Smooth muscle cell (in vitro differentiated cells): ENCODE results near the gene PHACTR1. TPM values are rescaled to one million over a fixed set of nuclear protein-coding genes. Genes with fewer than 3 reads are reported as not detected.
A peak's percentile ranks its signal among the peaks of the same experiment; 100 is the strongest.

Experiments
- DNase-seq: peaks from one replicate; lab custom pipeline; 2025; ENCODE audit not compliant: unreplicated experiment; lab: John Stamatoyannopoulos, UW
- H2AFZ ChIP-seq: fragments of 200-600 bp; sonication (generic); 2 replicates; pipeline ENCODE4 v1.6.0; 2016; ENCODE audit warnings: antibody characterized with exemption, low read depth, mild to moderate bottlenecking
- H3F3A ChIP-seq: fragments of 200-600 bp; sonication (generic); 2 replicates; pipeline ENCODE4 v1.6.0; 2017; ENCODE audit warnings: antibody characterized with exemption, low read depth
- H3K27ac ChIP-seq: fragments of 200-600 bp; sonication (generic); 2 replicates; pipeline ENCODE4 v1.5.1; 2016; ENCODE audit warnings: low read depth, mild to moderate bottlenecking
- H3K27me3 ChIP-seq: fragments of 200-600 bp; sonication (generic); 2 replicates; pipeline ENCODE4 v1.6.1; 2016; ENCODE audit warnings: low read depth, mild to moderate bottlenecking
- H3K36me3 ChIP-seq: fragments of 200-600 bp; sonication (generic); 2 replicates; pipeline ENCODE4 v1.5.1; 2016; ENCODE audit warnings: low read depth
- H3K4me1 ChIP-seq: fragments of 200-600 bp; sonication (generic); 2 replicates; pipeline ENCODE4 v1.5.1; 2016; ENCODE audit warnings: low read depth
- H3K4me2 ChIP-seq: fragments of 200-600 bp; sonication (generic); 2 replicates; pipeline ENCODE4 v1.6.0; 2016; ENCODE audit warnings: mild to moderate bottlenecking
- H3K4me3 ChIP-seq: fragments of 200-600 bp; sonication (generic); 2 replicates; pipeline ENCODE4 v1.5.1; 2016; ENCODE audit warnings: mild to moderate bottlenecking
- H3K79me2 ChIP-seq: fragments of 200-600 bp; sonication (generic); 2 replicates; pipeline ENCODE4 v1.6.0; 2016; ENCODE audit warnings: low read depth, mild to moderate bottlenecking
- H3K9ac ChIP-seq: fragments of 200-600 bp; sonication (generic); 2 replicates; pipeline ENCODE4 v1.6.0; 2016; ENCODE audit warnings: low read depth
- H3K9me3 ChIP-seq: fragments of 200-600 bp; sonication (generic); replicated peaks from 2 replicates; pipeline ENCODE4 v1.5.1; 2016; ENCODE audit warnings: low read depth
- H4K20me1 ChIP-seq: fragments of 200-600 bp; sonication (generic); 2 replicates; pipeline ENCODE4 v1.6.0; 2016; ENCODE audit warnings: low read depth
- WGBS: methylation state at CpG from one replicate; pipeline ENCODE4 v1.1.7; 2016; ENCODE audit warnings: low lambda C conversion rate; 5-methylcytosine and 5-hydroxymethylcytosine counted together
- polyA plus RNA-seq: library from polyadenylated mRNA; unstranded; fragments of >200 nt; fragmentation: Nextera tagmentation; extraction: Ambion mirVana; gene quantifications from 2 replicates; pipeline ENCODE4 v1.2.1, GENCODE V29; 2016
- total RNA-seq: library from RNA; depleted of rRNA; stranded (reverse); fragments of >200 nt; gene quantifications from 2 replicates; pipeline ENCODE4 v1.2.3, GENCODE V29; 2014
- TF ChIP-seq, protein P1 (sequence below): fragments of 200-600 bp; sonication (generic); IDR thresholded peaks from 2 replicates; pipeline ENCODE4 v1.5.1; 2017; ENCODE audit warnings: borderline replicate concordance, mild to moderate bottlenecking, antibody characterized with exemption; ENCODE audit not compliant: insufficient read depth, poor library complexity, severe bottlenecking

PHACTR1 gene
- total and polyA plus RNA-seq, 2 experiments from 2014 or later = 0.09 to 0.67 TPM

DNA sequence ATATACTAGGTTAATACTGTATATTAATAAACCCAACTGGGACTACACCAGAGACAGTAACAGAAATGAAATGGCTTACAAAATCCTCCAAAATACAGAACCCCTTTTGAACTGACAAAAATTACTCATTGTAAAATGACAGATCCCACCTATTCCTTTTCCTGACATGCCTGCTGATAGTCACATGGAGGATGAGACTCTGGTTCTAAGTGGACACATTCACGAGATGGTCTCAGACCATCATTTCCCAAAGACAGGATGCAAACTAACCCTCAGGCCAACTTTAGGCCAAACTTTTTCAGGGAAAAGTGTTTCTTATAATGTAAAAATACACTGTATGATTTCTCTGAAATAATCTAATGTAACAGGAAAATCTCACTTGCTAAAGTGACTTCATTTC, 589.2 kb downstream of the PHACTR1 start:
- Histone ChIP-seq H3K4me3 (no peak overlapping the region), H3K4me2 (no peak overlapping the region), H3K27me3 (no peaks in the 10 kb centered on the region), H3K9me3 (no peaks in the 10 kb centered on the region), H3K9ac (no peak overlapping the region), H4K20me1 (no peaks in the 10 kb centered on the region), H3K27ac (no peak overlapping the region), H2AFZ (no peak overlapping the region), H3K36me3 (peaks cover 5% of the 10 kb centered on the region), H3F3A (peaks cover 7% of the 10 kb centered on the region), H3K4me1 (peaks cover 11% of the 10 kb centered on the region), H3K79me2 (no peaks in the 10 kb centered on the region)
- no peak for DNase-seq
- WGBS = 88% methylated on average over 1 of the region's 1 CpG
- TF ChIP-seq, protein P1, sequence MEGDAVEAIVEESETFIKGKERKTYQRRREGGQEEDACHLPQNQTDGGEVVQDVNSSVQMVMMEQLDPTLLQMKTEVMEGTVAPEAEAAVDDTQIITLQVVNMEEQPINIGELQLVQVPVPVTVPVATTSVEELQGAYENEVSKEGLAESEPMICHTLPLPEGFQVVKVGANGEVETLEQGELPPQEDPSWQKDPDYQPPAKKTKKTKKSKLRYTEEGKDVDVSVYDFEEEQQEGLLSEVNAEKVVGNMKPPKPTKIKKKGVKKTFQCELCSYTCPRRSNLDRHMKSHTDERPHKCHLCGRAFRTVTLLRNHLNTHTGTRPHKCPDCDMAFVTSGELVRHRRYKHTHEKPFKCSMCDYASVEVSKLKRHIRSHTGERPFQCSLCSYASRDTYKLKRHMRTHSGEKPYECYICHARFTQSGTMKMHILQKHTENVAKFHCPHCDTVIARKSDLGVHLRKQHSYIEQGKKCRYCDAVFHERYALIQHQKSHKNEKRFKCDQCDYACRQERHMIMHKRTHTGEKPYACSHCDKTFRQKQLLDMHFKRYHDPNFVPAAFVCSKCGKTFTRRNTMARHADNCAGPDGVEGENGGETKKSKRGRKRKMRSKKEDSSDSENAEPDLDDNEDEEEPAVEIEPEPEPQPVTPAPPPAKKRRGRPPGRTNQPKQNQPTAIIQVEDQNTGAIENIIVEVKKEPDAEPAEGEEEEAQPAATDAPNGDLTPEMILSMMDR = no peak

DNA sequence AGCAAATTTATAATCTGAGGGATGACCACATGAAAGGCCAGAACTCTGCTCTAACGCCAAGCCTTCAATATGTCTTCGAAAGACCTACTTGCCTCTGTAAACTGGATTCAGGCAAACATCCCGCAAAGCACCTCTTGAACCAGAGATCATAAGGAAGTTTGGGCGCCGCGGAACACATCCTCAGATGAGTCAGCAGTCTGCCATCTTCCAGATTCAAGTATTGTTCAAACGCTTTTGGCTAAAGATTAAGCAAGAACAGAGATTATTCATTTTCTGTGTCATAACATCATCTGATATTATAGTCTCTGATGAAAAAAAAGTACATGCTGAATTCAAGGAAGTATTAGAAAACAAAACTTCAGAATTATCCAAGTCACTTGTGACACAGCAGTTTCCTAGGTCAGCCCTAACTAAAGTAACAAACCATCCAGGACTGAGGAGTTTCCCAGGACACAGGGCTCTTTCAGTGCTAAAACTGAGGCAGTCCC, 591.0 kb downstream of the PHACTR1 start:
- H4K20me1 ChIP-seq = no peaks in the 10 kb centered on the region
- no peak overlapping the region for H2AFZ ChIP-seq
- H3K27ac ChIP-seq = peak overlapping the region; percentile 33
- no peaks in the 10 kb centered on the region for H3K27me3 ChIP-seq
- no peak overlapping the region for H3K9ac ChIP-seq
- WGBS = 81% methylated on average over 7 of the region's 7 CpGs
- DNase-seq = no peak
- H3K4me3 ChIP-seq = no peak overlapping the region
- peaks cover 11% of the 10 kb centered on the region for H3K4me1 ChIP-seq
- no peaks in the 10 kb centered on the region for H3K9me3 ChIP-seq
- TF ChIP-seq, protein P1 = no peak
- H3F3A ChIP-seq = peaks cover 7% of the 10 kb centered on the region
- H3K79me2 ChIP-seq = no peaks in the 10 kb centered on the region
- no peak overlapping the region for H3K4me2 ChIP-seq
- peaks cover 5% of the 10 kb centered on the region for H3K36me3 ChIP-seq

DNA sequence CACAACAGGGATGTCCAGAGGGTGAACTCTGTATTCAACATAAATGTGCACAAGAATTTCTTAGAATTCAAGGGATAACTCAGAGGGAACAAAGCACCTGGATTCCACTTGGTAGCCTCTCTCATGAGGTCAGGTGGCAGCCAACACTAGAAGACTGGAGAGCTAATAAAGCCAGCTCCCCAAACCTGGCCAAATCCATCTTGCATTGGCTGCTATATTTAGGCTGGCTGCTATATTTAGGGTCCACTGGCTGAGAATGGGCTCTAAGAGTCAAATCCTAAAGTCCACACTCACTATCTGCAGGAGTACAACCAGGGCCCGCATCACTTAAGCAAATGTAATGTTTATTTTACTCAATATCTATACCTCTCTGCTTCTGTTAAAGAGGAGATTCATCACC, 591.8 kb downstream of the PHACTR1 start:
- DNase-seq = no peak
- TF ChIP-seq, protein P1 = no peak
- Histone ChIP-seq H4K20me1 (no peaks in the 10 kb centered on the region), H3K36me3 (peaks cover 5% of the 10 kb centered on the region), H3K4me3 (no peak overlapping the region), H3F3A (peaks cover 3% of the 10 kb centered on the region), H3K79me2 (no peaks in the 10 kb centered on the region), H3K27me3 (no peaks in the 10 kb centered on the region), H3K27ac (no peak overlapping the region), H3K4me1 (peaks cover 11% of the 10 kb centered on the region), H3K4me2 (no peak overlapping the region), H2AFZ (no peak overlapping the region), H3K9ac (no peak overlapping the region), H3K9me3 (no peaks in the 10 kb centered on the region)
- 95% methylated on average over 1 of the region's 1 CpG for WGBS

DNA sequence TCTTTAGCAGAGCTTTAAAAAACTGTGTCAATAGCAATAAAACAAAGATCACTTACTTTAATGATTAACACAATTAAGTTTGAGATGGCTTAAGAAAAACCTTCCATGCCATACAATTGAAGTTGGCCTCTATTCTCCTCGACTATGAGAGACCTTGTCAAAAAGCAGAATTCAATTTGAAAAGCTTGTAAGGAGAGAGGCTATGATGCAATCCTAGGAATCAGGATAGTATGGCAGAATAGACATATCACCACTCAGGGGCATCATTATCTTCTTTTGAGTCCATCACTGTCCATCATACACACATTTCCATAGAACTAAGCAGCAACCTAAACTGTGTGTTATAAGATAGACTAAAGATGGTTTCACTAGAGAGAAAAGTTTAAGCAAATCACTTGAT, 594.6 kb downstream of the PHACTR1 start:
- no peaks in the 10 kb centered on the region for H4K20me1 ChIP-seq
- 40% methylated on average over 1 of the region's 1 CpG for WGBS
- H3K79me2 ChIP-seq = no peaks in the 10 kb centered on the region
- H3K4me2 ChIP-seq = no peak overlapping the region
- H3K4me3 ChIP-seq = no peak overlapping the region
- H3K27me3 ChIP-seq = no peaks in the 10 kb centered on the region
- H3K9me3 ChIP-seq = no peaks in the 10 kb centered on the region
- H3K27ac ChIP-seq = no peak overlapping the region
- TF ChIP-seq, protein P1 = no peak
- H3K4me1 ChIP-seq = no peaks in the 10 kb centered on the region
- H3K36me3 ChIP-seq = peaks cover 13% of the 10 kb centered on the region
- no peak overlapping the region for H3K9ac ChIP-seq
- DNase-seq = no peak
- H3F3A ChIP-seq = no peaks in the 10 kb centered on the region
- H2AFZ ChIP-seq = no peak overlapping the region
